HG02571 (cell line): Measurements from ENCODE around the gene EXOSC5.
"Not testable (repeated sequence)": the region's sequence is repeated elsewhere in the genome, so short reads cannot be mapped to it uniquely, and the experiment has no call there.

Experiments
- ATAC-seq: cut with Tn5 transposase; IDR thresholded peaks from one replicate; pipeline ENCODE4 v1.9.1; 2021; ENCODE audit warnings: mild to moderate bottlenecking, moderate library complexity; ENCODE audit not compliant: unreplicated experiment

EXOSC5 gene

DNA sequence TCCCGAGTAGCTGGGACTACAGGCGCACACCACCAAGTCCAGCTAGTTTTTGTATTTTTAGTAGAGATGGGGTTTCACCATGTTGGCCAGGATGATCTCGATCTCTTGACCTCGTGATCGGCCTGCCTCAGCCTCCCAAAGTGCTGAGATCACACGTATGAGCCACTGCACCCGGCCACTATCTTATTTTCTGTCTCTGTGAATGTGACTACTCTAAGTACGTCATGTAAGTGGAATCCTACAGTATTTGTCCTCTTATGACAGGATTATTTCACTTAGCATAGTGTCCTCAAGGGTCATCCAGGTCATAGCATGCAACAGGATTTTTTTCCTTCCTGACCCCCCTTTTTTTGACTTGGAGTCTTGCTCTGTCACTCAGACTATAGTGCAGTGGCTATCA, 25.6 kb downstream of the EXOSC5 start:
- ATAC-seq: no peak

DNA sequence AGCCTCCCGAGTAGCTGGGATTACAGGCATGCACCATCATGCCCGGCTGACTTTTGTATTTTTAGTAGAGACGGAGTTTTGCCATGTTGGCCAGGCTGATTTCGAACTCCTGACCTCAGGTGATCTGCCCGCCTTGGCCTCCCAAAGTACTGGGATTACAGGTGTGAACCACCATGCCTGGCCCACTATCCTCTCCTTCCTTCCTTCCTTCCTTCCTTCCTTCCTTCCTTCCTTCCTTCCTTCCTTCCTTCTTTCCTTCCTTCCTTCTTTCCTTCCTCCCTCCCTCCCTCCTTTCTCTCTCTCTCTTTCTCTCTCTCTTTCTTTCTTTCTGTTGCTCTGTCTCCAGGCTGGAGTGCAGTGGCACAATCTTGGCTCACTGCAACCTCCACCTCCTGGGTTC, 26.0 kb downstream of the EXOSC5 start:
- not testable (repeated sequence) for ATAC-seq

GRCh38 chr19:41369769-41370168, 27.4 kb downstream of the EXOSC5 start:
- no peak for ATAC-seq

- ATAC-seq: no peak
These were observed 29.3 kb downstream of the EXOSC5 start for GRCh38 chr19:41367848-41368301.

DNA sequence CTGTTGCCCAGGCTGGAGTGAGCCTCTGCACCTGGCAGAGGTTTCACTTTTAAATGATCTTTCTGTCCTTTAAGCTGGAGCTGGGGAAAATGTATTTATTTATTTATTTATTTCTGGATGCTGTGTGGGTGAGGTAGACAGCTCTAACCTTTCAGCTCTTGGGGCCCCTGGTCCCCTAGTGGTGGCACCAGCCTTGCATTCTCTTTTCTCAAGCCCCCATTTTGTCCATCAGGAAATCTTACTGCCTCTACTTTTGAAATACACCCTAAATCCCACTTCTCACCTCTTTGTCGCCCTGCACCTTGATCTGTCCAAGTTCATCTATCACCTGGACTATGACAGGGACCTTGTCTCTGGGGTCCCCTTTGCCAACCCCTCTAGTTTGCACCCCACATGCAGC, 31.1 kb downstream of the EXOSC5 start:
- no peak for ATAC-seq

DNA sequence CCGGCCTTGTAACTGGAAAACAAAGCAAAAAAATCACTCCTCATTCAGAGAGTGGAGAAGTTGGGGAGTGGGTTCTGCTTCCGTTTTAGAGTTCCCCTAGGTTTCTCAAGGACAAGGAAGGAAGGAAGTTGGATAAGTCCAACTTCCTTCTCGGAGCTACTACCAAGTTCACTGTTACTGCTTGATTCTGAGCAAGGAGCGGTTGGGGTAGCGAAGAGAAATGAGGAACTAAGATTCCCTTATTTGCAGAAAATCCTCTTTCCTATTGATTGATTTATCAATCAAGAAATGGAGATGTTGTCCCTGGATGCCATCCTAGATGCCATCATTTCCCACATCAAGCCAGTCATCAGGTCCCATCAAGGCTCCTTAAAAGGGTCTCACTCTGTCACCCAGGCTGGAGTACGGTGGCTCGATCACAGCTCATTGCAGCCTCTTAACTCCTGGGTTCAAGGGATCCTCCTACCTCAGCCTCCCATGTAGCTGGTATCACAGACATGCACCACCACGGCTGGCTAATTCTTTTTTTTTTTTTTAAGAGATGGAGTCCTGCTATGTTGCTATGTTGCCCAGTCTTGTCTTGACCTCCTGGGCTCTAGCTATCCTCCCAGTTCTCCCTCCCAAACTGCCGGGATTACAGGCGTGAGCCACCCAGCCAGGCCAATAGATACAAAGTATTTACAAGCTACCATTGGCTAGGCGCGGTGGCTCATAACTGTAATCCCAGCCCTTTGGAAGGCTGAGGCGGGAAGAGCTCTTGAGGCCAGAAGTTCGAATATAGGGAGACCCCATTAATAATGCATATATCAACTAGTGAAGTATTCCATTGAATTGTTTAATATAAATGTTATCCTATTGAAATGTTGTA, 32.4 kb downstream of the EXOSC5 start:
- ATAC-seq: no peak

DNA sequence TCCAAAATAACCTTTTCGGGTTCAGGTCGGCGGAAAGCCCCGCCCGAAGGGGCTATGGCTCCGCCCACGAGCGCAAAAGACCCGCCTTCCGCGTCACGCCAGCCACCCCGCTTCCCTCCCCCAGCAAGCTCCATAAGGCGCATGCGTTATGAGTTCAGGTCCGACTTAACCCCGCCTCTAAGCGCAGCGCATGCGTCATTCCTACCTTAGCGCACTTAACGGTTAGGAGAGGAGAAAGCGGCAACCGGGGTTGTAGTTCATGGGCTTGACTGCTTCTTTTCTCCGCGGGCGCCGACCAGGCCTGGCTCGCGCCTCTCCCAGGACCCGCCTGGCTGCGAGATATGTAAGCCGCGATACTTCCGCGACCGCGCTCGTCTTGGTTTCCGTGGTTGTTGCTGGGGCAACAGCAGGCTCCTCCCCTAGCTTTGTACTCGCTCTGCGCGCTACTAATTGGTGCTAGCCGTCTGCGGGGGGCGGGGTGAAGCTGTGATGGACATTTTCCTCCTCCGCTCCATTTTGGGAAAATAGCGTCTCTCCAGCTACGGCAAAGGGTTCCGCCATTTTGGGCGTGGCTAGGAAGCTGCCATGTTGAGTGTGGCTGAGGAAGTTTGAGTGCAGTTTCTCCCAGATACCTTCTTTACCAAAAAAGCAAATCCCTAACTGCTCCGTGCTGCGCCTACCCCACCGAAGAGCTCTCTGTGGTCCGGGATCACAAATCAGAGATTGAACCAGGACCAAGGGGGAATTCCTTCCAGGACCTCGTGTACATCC, 33.2 kb downstream of the EXOSC5 start, which contains the start of gene B9D2:
Gene B9D2, minus strand, starts transcription at position 397 of the 771 bp plus-strand sequence. CDS start 630 bp downstream, outside the sequence.
- ATAC-seq: peak; percentile 83

GRCh38 chr19:41363371-41363752, 33.8 kb downstream of the EXOSC5 start:
- no peak for ATAC-seq

- ATAC-seq: no peak
These were observed 34.9 kb downstream of the EXOSC5 start for GRCh38 chr19:41362143-41362847.

- no peak for ATAC-seq
These were observed 37.4 kb downstream of the EXOSC5 start for GRCh38 chr19:41359741-41360140.

DNA sequence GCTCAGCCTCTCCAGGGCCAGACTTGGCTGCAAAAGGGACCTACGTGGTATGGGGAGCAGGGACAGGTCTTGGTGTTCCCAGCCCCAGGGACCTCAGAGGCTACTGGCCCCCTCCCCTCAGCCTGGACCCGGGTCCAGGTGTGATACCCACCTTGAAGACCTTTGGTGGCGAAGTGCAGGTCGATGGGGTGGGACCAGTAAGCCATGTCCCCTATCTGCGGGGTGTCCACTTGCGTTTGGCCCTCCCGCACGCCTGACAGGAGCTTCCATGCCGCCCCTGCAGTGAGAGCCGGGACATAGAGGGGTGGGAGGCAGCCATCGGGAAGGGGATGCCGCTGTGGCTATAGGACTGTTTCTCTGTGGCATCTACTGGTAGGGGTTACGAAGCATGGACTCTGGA, 39.4 kb downstream of the EXOSC5 start:
- no peak for ATAC-seq

GRCh38 chr19:41356984-41357739, 40.0 kb downstream of the EXOSC5 start:
- no peak for ATAC-seq

- ATAC-seq: no peak
These were observed 41.4 kb downstream of the EXOSC5 start for GRCh38 chr19:41355802-41356201.

DNA sequence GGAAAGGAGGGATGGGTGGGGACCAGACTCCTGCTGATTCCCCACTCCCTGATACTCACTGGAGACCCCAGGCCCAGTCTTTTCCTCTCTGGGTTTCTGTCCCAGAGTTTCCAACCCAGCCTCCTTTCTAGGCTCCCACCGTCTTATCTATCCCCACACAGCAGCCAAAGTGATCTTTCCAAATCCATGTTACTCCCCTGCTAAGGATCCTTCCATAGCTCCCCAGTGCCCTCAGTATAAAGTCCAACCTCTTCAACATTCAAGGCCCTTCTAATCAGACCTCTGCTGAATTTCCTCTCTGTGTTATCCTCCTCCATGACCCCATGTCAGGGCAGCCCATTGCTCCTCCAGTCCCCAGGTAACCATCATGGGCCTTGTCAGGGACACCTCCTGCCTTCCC, 42.1 kb downstream of the EXOSC5 start:
- no peak for ATAC-seq

GRCh38 chr19:41354343-41354953, 42.7 kb downstream of the EXOSC5 start:
- no peak for ATAC-seq

DNA sequence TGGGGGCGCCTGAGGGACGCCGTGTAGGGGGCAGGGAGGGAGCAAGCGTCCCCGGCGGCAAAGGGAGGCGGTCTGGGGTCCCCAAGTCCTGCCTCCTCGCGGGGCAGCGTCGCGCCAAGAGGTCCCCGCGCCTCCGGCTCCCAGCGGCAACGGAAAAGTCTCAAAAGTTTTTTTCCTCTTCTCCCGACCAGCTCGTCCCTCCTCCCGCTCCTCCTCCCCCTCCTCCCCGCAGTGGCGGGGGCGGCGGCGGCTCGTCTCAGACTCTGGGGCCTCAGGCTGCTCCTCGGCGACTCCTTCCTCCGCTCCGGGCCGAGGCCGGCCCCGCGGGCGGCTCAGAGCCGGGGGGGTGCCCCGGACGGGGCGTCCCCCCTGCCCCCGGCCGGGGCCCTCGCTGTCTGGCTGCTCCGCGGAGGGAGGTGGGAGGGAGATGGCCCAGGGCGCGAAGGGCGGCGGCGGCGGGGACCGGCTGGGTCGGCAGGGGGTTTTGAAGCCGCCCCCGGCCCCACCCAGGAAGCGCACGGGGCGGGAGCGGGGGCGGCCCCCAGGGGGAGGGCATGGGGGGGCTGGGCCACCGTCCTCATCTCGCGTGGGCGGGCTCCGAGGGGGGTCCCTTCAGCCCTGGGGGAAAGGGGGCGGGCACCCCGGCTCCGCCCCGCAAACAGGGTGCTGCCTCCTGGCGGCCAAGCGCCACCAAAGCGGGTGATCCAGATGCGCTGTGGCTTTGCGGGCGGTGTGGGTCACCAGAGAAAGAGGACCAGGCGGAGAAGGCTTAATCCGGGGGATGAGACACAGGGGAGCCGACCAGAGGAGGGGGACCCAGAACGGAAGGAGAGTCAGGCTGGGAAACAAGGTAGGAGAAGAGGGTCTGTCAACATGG, 43.5 kb downstream of the EXOSC5 start, which contains the start of gene TGFB1:
Gene TGFB1, minus strand, starts transcription at position 457 of the 877 bp plus-strand sequence. CDS start 878 bp downstream, outside the sequence.
- ATAC-seq: peak; percentile 40

DNA sequence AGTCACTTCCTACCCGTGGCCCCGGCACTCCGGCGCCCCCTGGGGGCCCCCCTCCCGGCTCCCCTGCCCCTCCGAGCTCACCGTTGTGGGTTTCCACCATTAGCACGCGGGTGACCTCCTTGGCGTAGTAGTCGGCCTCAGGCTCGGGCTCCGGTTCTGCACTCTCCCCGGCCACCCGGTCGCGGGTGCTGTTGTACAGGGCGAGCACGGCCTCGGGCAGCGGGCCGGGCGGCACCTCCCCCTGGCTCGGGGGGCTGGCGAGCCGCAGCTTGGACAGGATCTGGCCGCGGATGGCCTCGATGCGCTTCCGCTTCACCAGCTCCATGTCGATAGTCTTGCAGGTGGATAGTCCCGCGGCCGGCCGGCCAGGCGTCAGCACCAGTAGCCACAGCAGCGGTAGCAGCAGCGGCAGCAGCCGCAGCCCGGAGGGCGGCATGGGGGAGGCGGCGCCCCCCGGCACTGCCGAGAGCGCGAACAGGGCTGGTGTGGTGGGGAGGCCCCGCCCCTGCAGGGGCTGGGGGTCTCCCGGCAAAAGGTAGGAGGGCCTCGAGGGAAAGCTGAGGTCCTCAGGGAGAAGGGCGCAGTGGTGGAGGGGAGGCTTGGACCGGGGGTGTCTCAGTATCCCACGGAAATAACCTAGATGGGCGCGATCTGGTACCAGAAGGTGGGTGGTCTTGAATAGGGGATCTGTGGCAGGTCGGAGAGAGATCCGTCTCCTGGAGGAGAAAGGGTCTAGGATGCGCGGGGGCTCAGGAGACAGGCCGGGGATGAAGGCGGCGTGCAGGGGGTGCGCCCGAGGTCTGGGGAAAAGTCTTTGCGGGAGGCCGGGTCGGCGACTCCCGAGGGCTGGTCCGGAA, 44.3 kb downstream of the EXOSC5 start:
- ATAC-seq: no peak

DNA sequence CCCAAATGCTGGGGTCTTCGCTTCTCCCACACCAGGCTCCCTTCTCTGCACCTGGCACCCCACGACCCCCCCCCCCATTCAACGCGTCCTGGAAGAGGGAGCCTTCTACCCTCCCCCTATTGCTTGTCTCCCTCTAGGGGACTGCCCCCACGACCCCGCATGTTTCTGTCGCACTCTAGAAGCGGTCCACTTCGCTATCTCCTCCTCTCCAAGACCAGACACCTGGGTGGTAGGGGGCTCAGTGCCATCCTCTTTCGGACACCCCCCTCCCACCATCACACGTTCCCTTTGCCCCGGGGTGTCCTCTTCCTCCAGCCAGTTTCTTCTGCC, 44.9 kb downstream of the EXOSC5 start:
- ATAC-seq: no peak
